H1 (cell line): ENCODE measurements around the gene KCNJ12.

Experiments used
- CHD2 ChIP-seq: IDR thresholded peaks from 2 replicates; pipeline ENCODE4 v1.6.1; 2012; ENCODE audit warnings: low read length, improper control_type of control experiment
- CTCF ChIP-seq, 3 experiments: IDR thresholded peaks; 1 replicate in 2 of 3; 2 replicates in 1 of 3; pipeline versions ENCODE4 v1.5.1 to v1.6.1; 2011; ENCODE audit warnings: low read length in 3 of 3, mild to moderate bottlenecking in 3 of 3, inconsistent platforms in 2 of 3, low read depth in 1 of 3, moderate library complexity in 1 of 3; ENCODE audit not compliant: insufficient read depth in 1 of 3; ENCODE audit errors: control extremely low read depth in 1 of 3
- EP300 ChIP-seq, 2 experiments: IDR thresholded peaks; 1 replicate in 1 of 2; 2 replicates in 1 of 2; pipeline ENCODE4 v1.6.1; 2011 to 2012; ENCODE audit warnings: low read depth in 2 of 2, low read length in 2 of 2, mild to moderate bottlenecking in 2 of 2, borderline replicate concordance in 1 of 2, inconsistent platforms in 1 of 2, moderate library complexity in 1 of 2
- EZH2 ChIP-seq: fragments of 200-600 bp; sonication (generic); IDR thresholded peaks from 2 replicates; pipeline ENCODE4 v1.7.1; 2012; ENCODE audit warnings: low read depth, mild to moderate bottlenecking, moderate library complexity, low read length, inconsistent platforms; ENCODE audit not compliant: severe bottlenecking
- FOSL1 ChIP-seq: IDR thresholded peaks from 2 replicates; pipeline ENCODE4 v1.6.1; 2011; ENCODE audit warnings: mild to moderate bottlenecking, low read depth, low read length, moderate library complexity; ENCODE audit not compliant: insufficient read depth
- MAX ChIP-seq: IDR thresholded peaks from 2 replicates; pipeline ENCODE4 v1.6.1; 2012; ENCODE audit warnings: inconsistent platforms
- POLR2A ChIP-seq, 2 experiments: IDR thresholded peaks; 1 replicate in 1 of 2; 2 replicates in 1 of 2; pipeline ENCODE4 v1.6.1; 2011; ENCODE audit warnings: low read depth in 2 of 2, low read length in 2 of 2, mild to moderate bottlenecking in 2 of 2; ENCODE audit errors: control extremely low read depth in 1 of 2
- POLR2AphosphoS5 ChIP-seq: IDR thresholded peaks from 2 replicates; pipeline ENCODE4 v1.6.1; 2011; ENCODE audit warnings: low read depth, low read length
- POU5F1 ChIP-seq: IDR thresholded peaks from 2 replicates; pipeline ENCODE4 v1.6.1; 2011; ENCODE audit warnings: low read depth, mild to moderate bottlenecking, low read length, moderate library complexity
- RFX5 ChIP-seq: IDR thresholded peaks from 2 replicates; pipeline ENCODE4 v1.6.1; 2011; ENCODE audit warnings: low read depth, low read length, improper control_type of control experiment, borderline replicate concordance
- RXRA ChIP-seq: IDR thresholded peaks from 2 replicates; pipeline ENCODE4 v1.6.1; 2011; ENCODE audit warnings: low read depth, mild to moderate bottlenecking, low read length, moderate library complexity; ENCODE audit not compliant: insufficient read depth
- SAP30 ChIP-seq: fragments of 300-600 bp; sonication (generic); IDR thresholded peaks from 2 replicates; pipeline ENCODE4 v1.7.1; 2012; ENCODE audit warnings: low read length, moderate library complexity, mild to moderate bottlenecking, inconsistent platforms; ENCODE audit not compliant: insufficient read depth, insufficient replicate concordance
- TAF1 ChIP-seq: IDR thresholded peaks from 2 replicates; pipeline ENCODE4 v1.6.1; 2011; ENCODE audit warnings: mild to moderate bottlenecking, low read depth, low read length
- TBP ChIP-seq: IDR thresholded peaks from 2 replicates; pipeline ENCODE4 v1.6.1; 2011; ENCODE audit warnings: low read depth, low read length, improper control_type of control experiment

GRCh38 chr17:21375162-21375560, 996 bp upstream of the KCNJ12 start:
- TF ChIP-seq EP300 (IDR thresholded peaks at IDR 0.05; ENCODE audit: borderline replicate concordance in 1 of 2, low read depth in 2 of 2, low read length in 2 of 2) (no peak), SAP30 (no peak), RXRA (no peak), POU5F1 (no peak), CTCF (IDR thresholded peaks at IDR 0.05; ENCODE audit: control extremely low read depth in 1 of 3, insufficient read depth in 1 of 3, low read depth in 1 of 3, low read length in 3 of 3) (no peak), POLR2A (IDR thresholded peaks at IDR 0.05; ENCODE audit: control extremely low read depth in 1 of 2, low read depth in 2 of 2, low read length in 2 of 2) (no peak), FOSL1 (no peak), CHD2 (no peak), TAF1 (no peak), EZH2 (no peak), RFX5 (no peak), POLR2AphosphoS5 (no peak), MAX (no peak), TBP (no peak)
